Parathyroid adenoma (tissue), 2 donors: ENCODE measurements around the gene ARGFX.
A peak's percentile ranks its signal among the peaks of the same experiment; 100 is the strongest.

Experiments used
- H2AFZ ChIP-seq: fragments of 300-600 bp; sonication (generic); one replicate; pipeline ENCODE4 v1.7.0; 2017; ENCODE audit warnings: antibody characterized with exemption, mild to moderate bottlenecking
- H3K27ac ChIP-seq: fragments of 300-600 bp; sonication (generic); one replicate; pipeline ENCODE4 v1.7.0; 2017
- H3K27me3 ChIP-seq: fragments of 300-600 bp; sonication (generic); one replicate; pipeline ENCODE4 v1.7.0; 2017; ENCODE audit warnings: low read length; ENCODE audit not compliant: control insufficient read depth, insufficient read depth
- H3K36me3 ChIP-seq: fragments of 300-600 bp; sonication (generic); one replicate; pipeline ENCODE4 v1.7.0; 2017; ENCODE audit warnings: low read length; ENCODE audit not compliant: control insufficient read depth, insufficient read depth
- H3K4me1 ChIP-seq: fragments of 300-600 bp; sonication (generic); one replicate; pipeline ENCODE4 v1.7.0; 2017; ENCODE audit warnings: control low read depth
- H3K4me2 ChIP-seq: fragments of 300-600 bp; sonication (generic); one replicate; pipeline ENCODE4 v1.7.0; 2017; ENCODE audit warnings: low read length
- H3K4me3 ChIP-seq: fragments of 300-600 bp; sonication (generic); one replicate; pipeline ENCODE4 v1.7.0; 2017; ENCODE audit warnings: low read depth, low read length
- H3K79me2 ChIP-seq: fragments of 300-600 bp; sonication (generic); one replicate; pipeline ENCODE4 v1.7.0; 2017; ENCODE audit warnings: control low read depth
- H3K9ac ChIP-seq: fragments of 300-600 bp; sonication (generic); one replicate; pipeline ENCODE4 v1.7.0; 2017; ENCODE audit warnings: mild to moderate bottlenecking
- H3K9me3 ChIP-seq: fragments of 300-600 bp; sonication (generic); one replicate; pipeline ENCODE4 v1.7.0; 2017; ENCODE audit warnings: low read length; ENCODE audit not compliant: control insufficient read depth
- TF ChIP-seq, protein P1 (sequence below): fragments of 300-600 bp; sonication (generic); IDR thresholded peaks from one replicate; pipeline ENCODE4 v1.7.0; 2017; ENCODE audit warnings: antibody characterized with exemption, mild to moderate bottlenecking
- donor health status: primary hyperparathyroidism.

Gene ARGFX

DNA sequence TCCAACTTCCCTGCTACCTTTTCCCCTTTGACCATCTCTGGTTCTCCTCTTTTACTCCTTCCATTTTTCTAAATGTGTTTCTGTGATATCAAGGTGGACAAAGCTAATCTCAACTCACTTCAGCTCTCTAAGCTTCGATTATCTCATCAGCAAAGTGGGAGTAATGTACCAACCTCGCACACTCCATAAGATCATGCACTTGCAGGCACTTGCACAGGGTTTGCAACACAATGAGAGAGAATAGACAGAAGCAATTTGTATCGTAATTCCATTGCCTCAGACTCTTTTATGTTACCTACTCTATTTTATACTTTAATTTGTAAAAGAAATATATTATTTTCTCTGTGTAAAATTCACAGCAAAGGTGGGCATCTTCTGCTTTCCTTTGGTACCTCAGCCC, 15.0 kb upstream of the ARGFX start:
- H3K36me3 ChIP-seq = no peaks in the 10 kb centered on the region
- H3K27ac ChIP-seq = no peak overlapping the region
- peak overlapping the region; percentile 25 for H2AFZ ChIP-seq
- no peaks in the 10 kb centered on the region for H3K27me3 ChIP-seq
- TF ChIP-seq, protein P1, sequence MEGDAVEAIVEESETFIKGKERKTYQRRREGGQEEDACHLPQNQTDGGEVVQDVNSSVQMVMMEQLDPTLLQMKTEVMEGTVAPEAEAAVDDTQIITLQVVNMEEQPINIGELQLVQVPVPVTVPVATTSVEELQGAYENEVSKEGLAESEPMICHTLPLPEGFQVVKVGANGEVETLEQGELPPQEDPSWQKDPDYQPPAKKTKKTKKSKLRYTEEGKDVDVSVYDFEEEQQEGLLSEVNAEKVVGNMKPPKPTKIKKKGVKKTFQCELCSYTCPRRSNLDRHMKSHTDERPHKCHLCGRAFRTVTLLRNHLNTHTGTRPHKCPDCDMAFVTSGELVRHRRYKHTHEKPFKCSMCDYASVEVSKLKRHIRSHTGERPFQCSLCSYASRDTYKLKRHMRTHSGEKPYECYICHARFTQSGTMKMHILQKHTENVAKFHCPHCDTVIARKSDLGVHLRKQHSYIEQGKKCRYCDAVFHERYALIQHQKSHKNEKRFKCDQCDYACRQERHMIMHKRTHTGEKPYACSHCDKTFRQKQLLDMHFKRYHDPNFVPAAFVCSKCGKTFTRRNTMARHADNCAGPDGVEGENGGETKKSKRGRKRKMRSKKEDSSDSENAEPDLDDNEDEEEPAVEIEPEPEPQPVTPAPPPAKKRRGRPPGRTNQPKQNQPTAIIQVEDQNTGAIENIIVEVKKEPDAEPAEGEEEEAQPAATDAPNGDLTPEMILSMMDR = no peak
- no peaks in the 10 kb centered on the region for H3K4me1 ChIP-seq
- H3K79me2 ChIP-seq = no peaks in the 10 kb centered on the region
- no peak overlapping the region for H3K4me3 ChIP-seq
- H3K9me3 ChIP-seq = no peaks in the 10 kb centered on the region
- no peak overlapping the region for H3K9ac ChIP-seq
- no peak overlapping the region for H3K4me2 ChIP-seq

DNA sequence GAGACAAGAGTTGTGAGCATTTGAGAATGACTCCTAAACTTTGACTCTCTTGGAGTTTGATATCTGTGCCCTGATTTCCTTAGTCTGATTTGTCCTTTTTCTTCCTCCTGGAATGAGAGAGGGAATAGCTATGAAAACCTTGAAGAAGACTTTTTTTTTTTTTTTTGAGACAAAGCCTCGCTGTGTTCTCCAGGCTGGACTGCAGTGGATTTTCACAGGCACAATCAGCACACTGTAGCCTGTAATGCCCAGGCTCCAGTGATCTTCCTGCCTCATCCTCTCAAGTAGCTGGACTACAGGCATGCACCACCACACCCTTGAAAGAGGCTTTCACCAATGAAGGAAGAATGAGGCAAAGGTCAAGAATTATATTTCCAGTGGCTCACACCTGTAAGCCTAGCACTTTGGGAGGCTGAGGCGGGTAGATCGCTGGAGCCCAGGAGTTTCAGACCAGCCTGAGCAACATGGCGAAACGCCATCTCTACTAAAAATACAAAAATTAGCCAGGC, 10.3 kb upstream of the ARGFX start:
- Histone ChIP-seq H3K4me3 (no peak overlapping the region), H3K27me3 (no peaks in the 10 kb centered on the region), H3K4me1 (no peaks in the 10 kb centered on the region), H3K9me3 (no peaks in the 10 kb centered on the region), H3K36me3 (no peaks in the 10 kb centered on the region), H3K79me2 (no peaks in the 10 kb centered on the region), H3K9ac (no peak overlapping the region), H3K27ac (no peak overlapping the region), H2AFZ (no peak overlapping the region), H3K4me2 (no peak overlapping the region)
- TF ChIP-seq, protein P1 = no peak

DNA sequence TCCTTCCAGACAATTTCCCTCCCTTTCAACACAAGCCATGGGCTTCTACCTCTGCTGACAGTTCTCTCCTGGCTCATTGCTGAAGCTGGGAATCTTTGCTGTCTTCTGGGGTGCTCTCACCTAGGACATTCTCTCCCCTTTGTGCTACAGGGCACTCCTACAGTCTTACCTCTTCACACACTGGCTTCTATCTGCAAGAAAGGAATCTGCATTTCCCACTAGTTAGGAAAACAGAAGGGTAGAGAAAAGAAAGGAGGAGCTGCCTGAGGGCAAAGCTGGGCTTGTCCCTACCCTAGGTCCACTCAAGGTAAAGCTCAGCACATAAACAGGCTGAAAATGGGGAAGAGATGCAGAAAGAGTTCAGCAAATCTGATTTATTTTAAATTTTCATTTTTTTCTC, 5.6 kb upstream of the ARGFX start:
- no peaks in the 10 kb centered on the region for H3K27me3 ChIP-seq
- TF ChIP-seq, protein P1 = no peak
- no peak overlapping the region for H3K4me3 ChIP-seq
- no peaks in the 10 kb centered on the region for H3K9me3 ChIP-seq
- no peak overlapping the region for H3K4me2 ChIP-seq
- no peak overlapping the region for H3K9ac ChIP-seq
- no peaks in the 10 kb centered on the region for H3K4me1 ChIP-seq
- H2AFZ ChIP-seq = peak overlapping the region; percentile 72
- H3K27ac ChIP-seq = no peak overlapping the region
- no peaks in the 10 kb centered on the region for H3K79me2 ChIP-seq
- no peaks in the 10 kb centered on the region for H3K36me3 ChIP-seq

DNA sequence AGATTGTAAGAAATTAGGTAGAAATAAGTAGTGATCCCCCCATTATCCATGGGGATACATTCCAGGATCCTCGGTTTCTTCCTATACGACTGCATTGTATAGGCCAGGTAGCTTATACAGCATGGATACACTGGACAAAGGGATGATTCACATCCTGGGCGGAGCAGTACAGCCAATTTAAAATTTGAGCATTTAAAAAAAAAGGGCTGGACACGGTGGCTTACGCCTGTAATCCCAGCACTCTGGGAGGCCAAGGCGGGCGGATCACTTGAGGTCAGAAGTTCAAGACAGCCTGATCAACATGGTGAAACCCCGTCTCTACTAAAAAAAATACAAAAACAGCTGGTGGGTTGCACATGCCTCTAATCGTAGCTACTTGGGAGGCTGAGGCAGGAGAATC, 976 bp upstream of the ARGFX start:
- Histone ChIP-seq H3K4me3 (no peak overlapping the region), H3K36me3 (no peaks in the 10 kb centered on the region), H3K4me2 (no peak overlapping the region), H3K9me3 (no peaks in the 10 kb centered on the region), H3K79me2 (no peaks in the 10 kb centered on the region), H2AFZ (no peak overlapping the region), H3K4me1 (no peaks in the 10 kb centered on the region), H3K27ac (no peak overlapping the region), H3K27me3 (no peaks in the 10 kb centered on the region), H3K9ac (no peak overlapping the region)
- TF ChIP-seq, protein P1 = no peak

GRCh38 chr3:121574449-121574848, 6.7 kb downstream of the ARGFX start:
- no peaks in the 10 kb centered on the region for H3K9me3 ChIP-seq
- H3K27me3 ChIP-seq = no peaks in the 10 kb centered on the region
- H2AFZ ChIP-seq = no peak overlapping the region
- no peak overlapping the region for H3K9ac ChIP-seq
- H3K4me2 ChIP-seq = no peak overlapping the region
- H3K27ac ChIP-seq = no peak overlapping the region
- no peak overlapping the region for H3K4me3 ChIP-seq
- H3K4me1 ChIP-seq = no peaks in the 10 kb centered on the region
- TF ChIP-seq, protein P1 = no peak
- no peaks in the 10 kb centered on the region for H3K36me3 ChIP-seq
- H3K79me2 ChIP-seq = no peaks in the 10 kb centered on the region
